Fibroblast of mammary gland (primary cell): ENCODE measurements around the gene ATP5PO.
"Not testable (repeated sequence)": the region's sequence is repeated elsewhere in the genome, so short reads cannot be mapped to it uniquely, and the experiment has no call there.

Experiments
- DNase-seq: peaks from one replicate; pipeline ENCODE4 v3.0.0-alpha.2; 2010; ENCODE audit warnings: low read depth
- H3K4me3 ChIP-seq: 2 replicates; pipeline ENCODE4 v1.5.1; 2011; ENCODE audit warnings: low read depth, mild to moderate bottlenecking, low read length, moderate library complexity; ENCODE audit not compliant: control insufficient read depth
- CTCF ChIP-seq: conservative IDR thresholded peaks from 2 replicates; pipeline ENCODE4 v1.5.1; 2011; ENCODE audit warnings: low read depth, low read length, inconsistent platforms; ENCODE audit not compliant: control insufficient read depth, insufficient read depth

The ATP5PO gene

GRCh38 chr21:33932731-33933130 lies 17.1 kb upstream of the ATP5PO start:
- no peak for DNase-seq
- no peak overlapping the region for H3K4me3 ChIP-seq
- no peak for TF ChIP-seq CTCF

GRCh38 chr21:33931799-33932390 lies 16.3 kb upstream of the ATP5PO start:
- H3K4me3 ChIP-seq: peak overlapping the region; percentile 15
- DNase-seq: no peak
- TF ChIP-seq CTCF: no peak

- not testable (repeated sequence) for DNase-seq
- H3K4me3 ChIP-seq: peak overlapping the region; percentile 15
Observed at GRCh38 chr21:33931052-33931798, 15.6 kb upstream of the ATP5PO start.

GRCh38 chr21:33926248-33926647 lies 10.6 kb upstream of the ATP5PO start:
- DNase-seq: not testable (repeated sequence)

GRCh38 chr21:33924766-33925100 lies 9.1 kb upstream of the ATP5PO start:
- no peak overlapping the region for H3K4me3 ChIP-seq
- no peak for DNase-seq
- no peak for TF ChIP-seq CTCF

More at GRCh38 chr21:33926248-33926647, 10.6 kb upstream of the ATP5PO start:
- not testable (repeated sequence) for H3K4me3 ChIP-seq

GRCh38 chr21:33924079-33924765 lies 8.6 kb upstream of the ATP5PO start:
- peak; percentile 76 for DNase-seq
- no peak overlapping the region for H3K4me3 ChIP-seq
- TF ChIP-seq CTCF: peak; percentile 94

GRCh38 chr21:33917421-33917820 lies 1.8 kb upstream of the ATP5PO start:
- H3K4me3 ChIP-seq: no peak overlapping the region
- TF ChIP-seq CTCF: no peak
- DNase-seq: no peak
